Neuron (in vitro differentiated cells): ENCODE data around the gene HPS5.
A peak's percentile ranks its signal among the peaks of the same experiment; 100 is the strongest.

Source experiments
- H2AFZ ChIP-seq: one replicate; pipeline ENCODE4 v1.6.1; 2013; ENCODE audit warnings: low read depth, mild to moderate bottlenecking, inconsistent platforms, low read length, moderate library complexity
- H3K27me3 ChIP-seq: one replicate; pipeline ENCODE4 v1.6.1; 2013; ENCODE audit warnings: low read length; ENCODE audit not compliant: insufficient read depth
- H3K36me3 ChIP-seq: one replicate; pipeline ENCODE4 v1.6.1; 2013; ENCODE audit warnings: low read length; ENCODE audit not compliant: insufficient read depth
- H3K4me1 ChIP-seq: one replicate; pipeline ENCODE4 v1.6.1; 2013; ENCODE audit warnings: low read length; ENCODE audit not compliant: insufficient read depth
- H3K4me3 ChIP-seq: 2 replicates; pipeline ENCODE4 v1.5.1; 2013; ENCODE audit warnings: mild to moderate bottlenecking, low read length, moderate library complexity
- H3K9me3 ChIP-seq: one replicate; pipeline ENCODE4 v1.6.1; 2013; ENCODE audit warnings: low read length

HPS5 gene, protein sequence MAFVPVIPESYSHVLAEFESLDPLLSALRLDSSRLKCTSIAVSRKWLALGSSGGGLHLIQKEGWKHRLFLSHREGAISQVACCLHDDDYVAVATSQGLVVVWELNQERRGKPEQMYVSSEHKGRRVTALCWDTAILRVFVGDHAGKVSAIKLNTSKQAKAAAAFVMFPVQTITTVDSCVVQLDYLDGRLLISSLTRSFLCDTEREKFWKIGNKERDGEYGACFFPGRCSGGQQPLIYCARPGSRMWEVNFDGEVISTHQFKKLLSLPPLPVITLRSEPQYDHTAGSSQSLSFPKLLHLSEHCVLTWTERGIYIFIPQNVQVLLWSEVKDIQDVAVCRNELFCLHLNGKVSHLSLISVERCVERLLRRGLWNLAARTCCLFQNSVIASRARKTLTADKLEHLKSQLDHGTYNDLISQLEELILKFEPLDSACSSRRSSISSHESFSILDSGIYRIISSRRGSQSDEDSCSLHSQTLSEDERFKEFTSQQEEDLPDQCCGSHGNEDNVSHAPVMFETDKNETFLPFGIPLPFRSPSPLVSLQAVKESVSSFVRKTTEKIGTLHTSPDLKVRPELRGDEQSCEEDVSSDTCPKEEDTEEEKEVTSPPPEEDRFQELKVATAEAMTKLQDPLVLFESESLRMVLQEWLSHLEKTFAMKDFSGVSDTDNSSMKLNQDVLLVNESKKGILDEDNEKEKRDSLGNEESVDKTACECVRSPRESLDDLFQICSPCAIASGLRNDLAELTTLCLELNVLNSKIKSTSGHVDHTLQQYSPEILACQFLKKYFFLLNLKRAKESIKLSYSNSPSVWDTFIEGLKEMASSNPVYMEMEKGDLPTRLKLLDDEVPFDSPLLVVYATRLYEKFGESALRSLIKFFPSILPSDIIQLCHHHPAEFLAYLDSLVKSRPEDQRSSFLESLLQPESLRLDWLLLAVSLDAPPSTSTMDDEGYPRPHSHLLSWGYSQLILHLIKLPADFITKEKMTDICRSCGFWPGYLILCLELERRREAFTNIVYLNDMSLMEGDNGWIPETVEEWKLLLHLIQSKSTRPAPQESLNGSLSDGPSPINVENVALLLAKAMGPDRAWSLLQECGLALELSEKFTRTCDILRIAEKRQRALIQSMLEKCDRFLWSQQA

DNA sequence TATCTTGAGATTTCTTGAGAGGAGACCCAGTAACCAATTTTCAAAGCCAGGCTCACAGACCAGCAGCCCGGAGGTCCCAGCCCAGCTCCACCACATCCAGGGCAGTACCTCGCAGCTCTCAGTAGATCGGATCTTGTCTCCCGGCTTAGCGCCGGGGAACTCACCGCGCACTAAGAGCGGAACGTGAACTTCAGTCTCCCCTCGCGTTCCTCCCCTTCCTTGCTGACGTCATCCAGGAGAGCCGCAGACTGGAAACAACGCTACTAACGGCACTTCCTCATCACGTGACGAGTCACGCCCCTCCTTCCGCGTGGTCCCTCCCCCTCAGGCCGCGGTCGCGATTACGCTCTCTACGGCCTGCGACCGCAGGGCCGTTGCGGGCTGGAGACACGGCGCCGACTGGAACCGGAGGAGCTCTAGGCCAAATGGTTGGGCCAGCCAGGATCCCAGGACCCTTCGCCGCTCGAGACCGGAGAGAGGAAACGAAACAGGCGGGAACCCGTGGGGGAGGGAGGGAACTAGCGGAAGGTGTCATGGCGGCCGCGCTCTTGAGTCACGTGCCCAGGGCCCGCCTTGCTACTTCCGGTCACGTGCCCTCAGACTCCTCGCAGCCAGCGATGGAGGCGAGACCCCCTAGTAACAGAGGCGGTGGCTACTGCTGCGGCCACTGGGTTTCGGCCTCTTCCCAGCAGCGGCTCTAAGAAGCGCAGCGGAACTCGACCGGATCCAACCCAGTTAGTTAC, at the start of gene HPS5, which contains the start of gene GTF2H1:
Gene HPS5, minus strand, starts transcription at position 172 of the 743 bp plus-strand sequence. CDS start 4,282 bp downstream, outside the sequence.
Gene GTF2H1, plus strand, starts transcription at position 599 of the 743 bp plus-strand sequence. CDS start 10,508 bp downstream, outside the sequence.
- no peaks in the 10 kb centered on the region for H3K9me3 ChIP-seq
- H2AFZ ChIP-seq = peak within 1 kb of the TSS; percentile 79
- H3K27me3 ChIP-seq = no peaks in the 10 kb centered on the region
- peaks cover 20% of the 10 kb centered on the region for H3K36me3 ChIP-seq
- peaks cover 34% of the 10 kb centered on the region for H3K4me1 ChIP-seq
- peak within 1 kb of the TSS; percentile 93 for H3K4me3 ChIP-seq

DNA sequence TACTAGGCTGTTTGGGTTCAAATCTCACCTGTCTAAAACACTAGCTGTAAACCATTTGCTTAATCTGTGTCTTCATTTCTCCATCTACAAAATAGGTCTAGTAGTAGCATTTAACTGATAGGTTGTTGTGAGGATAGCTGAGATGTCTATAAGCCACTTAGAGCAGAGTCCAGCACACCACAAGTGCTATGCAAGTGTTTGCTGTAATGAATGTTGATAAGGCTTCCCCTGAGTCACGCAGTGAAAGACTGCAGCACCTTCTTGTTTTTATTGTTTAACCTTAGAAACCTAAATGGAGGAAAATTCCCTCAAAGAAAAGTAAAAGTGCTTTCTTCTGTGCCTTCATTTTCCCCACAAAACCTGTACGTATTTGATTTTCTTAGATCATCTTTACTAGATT, 49.3 kb upstream of the HPS5 start:
- no peak overlapping the region for H2AFZ ChIP-seq
- H3K9me3 ChIP-seq = no peaks in the 10 kb centered on the region
- H3K27me3 ChIP-seq = no peaks in the 10 kb centered on the region
- no peak overlapping the region for H3K4me3 ChIP-seq
- no peaks in the 10 kb centered on the region for H3K4me1 ChIP-seq
- peaks cover 12% of the 10 kb centered on the region for H3K36me3 ChIP-seq

GRCh38 chr11:18369398-18369797, 47.5 kb upstream of the HPS5 start:
- no peaks in the 10 kb centered on the region for H3K4me1 ChIP-seq
- no peaks in the 10 kb centered on the region for H3K27me3 ChIP-seq
- H3K36me3 ChIP-seq = peaks cover 29% of the 10 kb centered on the region
- H3K4me3 ChIP-seq = no peak overlapping the region
- H2AFZ ChIP-seq = no peak overlapping the region
- no peaks in the 10 kb centered on the region for H3K9me3 ChIP-seq

DNA sequence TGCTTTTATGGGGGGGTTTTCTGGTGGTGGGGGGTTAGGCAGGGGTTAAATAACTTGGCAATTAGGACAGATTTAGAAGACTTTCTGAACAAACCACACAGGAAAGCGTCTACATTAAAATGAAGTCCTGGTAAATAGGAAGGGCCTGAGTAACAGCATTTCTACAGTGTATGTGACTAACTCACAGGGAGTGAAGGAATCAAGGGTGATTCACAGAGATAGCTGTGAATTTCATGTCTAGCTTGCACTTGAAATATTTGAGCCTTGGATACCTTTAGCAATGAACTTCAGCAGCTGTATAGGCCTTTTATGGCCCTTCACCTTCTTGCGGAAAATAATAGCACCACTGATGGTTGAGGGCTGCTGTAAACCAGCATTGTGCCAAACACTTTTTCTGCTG, 46.3 kb upstream of the HPS5 start:
- Histone ChIP-seq H3K9me3 (no peaks in the 10 kb centered on the region), H3K27me3 (no peaks in the 10 kb centered on the region), H2AFZ (no peak overlapping the region), H3K4me3 (no peak overlapping the region), H3K36me3 (peaks cover 38% of the 10 kb centered on the region), H3K4me1 (no peaks in the 10 kb centered on the region)

GRCh38 chr11:18367431-18367830, 45.5 kb upstream of the HPS5 start:
- Histone ChIP-seq H2AFZ (no peak overlapping the region), H3K36me3 (peaks cover 42% of the 10 kb centered on the region), H3K4me3 (no peak overlapping the region), H3K9me3 (no peaks in the 10 kb centered on the region), H3K4me1 (no peaks in the 10 kb centered on the region), H3K27me3 (no peaks in the 10 kb centered on the region)

- H3K36me3 ChIP-seq = peaks cover 51% of the 10 kb centered on the region
- H2AFZ ChIP-seq = no peak overlapping the region
These were observed 44.3 kb upstream of the HPS5 start for GRCh38 chr11:18366286-18366685.

GRCh38 chr11:18365741-18366140, 43.8 kb upstream of the HPS5 start:
- no peak overlapping the region for H2AFZ ChIP-seq
- peaks cover 55% of the 10 kb centered on the region for H3K36me3 ChIP-seq
- no peaks in the 10 kb centered on the region for H3K27me3 ChIP-seq
- no peak overlapping the region for H3K4me3 ChIP-seq
- H3K4me1 ChIP-seq = no peaks in the 10 kb centered on the region
- no peaks in the 10 kb centered on the region for H3K9me3 ChIP-seq

More at GRCh38 chr11:18366286-18366685, 44.3 kb upstream of the HPS5 start:
- Histone ChIP-seq H3K4me1 (no peaks in the 10 kb centered on the region), H3K27me3 (no peaks in the 10 kb centered on the region), H3K9me3 (no peaks in the 10 kb centered on the region), H3K4me3 (no peak overlapping the region)

DNA sequence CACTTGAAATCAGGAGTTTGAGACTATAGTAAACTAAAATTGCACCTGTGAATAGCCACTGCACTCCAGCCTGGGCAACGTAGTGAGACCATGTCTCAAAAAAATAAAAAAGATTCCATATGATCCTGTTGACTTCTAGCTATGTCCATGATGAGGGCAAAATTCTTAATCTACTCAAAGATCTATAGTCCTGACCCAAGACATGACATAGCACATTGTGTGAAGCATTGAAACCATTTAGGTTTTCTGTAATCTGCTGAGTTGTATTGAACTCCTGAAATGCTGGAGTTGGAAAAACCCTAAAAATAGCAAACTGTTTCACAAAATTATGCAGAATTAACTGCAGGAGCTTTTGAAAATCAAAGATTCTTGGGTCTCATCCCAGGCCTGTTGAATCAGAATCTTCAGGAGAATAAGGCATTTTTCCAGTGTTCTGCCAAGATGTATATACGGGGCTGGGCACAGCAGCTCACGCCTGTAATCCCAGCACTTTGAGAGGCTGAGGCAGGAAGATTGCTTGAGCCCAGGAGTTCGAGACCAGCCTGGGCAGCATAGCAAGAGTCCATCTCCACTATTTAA, 42.6 kb upstream of the HPS5 start:
- Histone ChIP-seq H3K36me3 (peaks cover 64% of the 10 kb centered on the region), H2AFZ (no peak overlapping the region), H3K9me3 (no peaks in the 10 kb centered on the region), H3K4me3 (no peak overlapping the region), H3K4me1 (no peaks in the 10 kb centered on the region), H3K27me3 (no peaks in the 10 kb centered on the region)

DNA sequence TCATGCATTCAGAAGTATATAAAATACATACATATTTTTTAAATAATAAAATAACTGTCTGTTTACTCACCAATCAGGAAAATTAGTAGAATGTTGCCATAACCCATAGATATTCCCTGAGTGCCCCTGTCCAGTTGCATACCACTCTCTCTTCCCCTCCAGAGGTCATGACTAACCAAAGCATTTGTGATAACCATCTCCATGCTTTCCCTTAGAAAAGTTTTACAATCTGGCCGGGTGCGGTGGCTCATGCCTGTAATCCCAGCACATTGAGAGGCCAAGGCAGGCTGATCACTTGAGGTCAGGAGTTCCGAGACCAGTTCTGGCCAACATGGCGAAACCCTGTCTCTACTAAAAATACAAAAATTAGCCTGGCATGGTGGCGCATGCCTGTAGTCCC, 39.2 kb upstream of the HPS5 start:
- Histone ChIP-seq H3K9me3 (no peaks in the 10 kb centered on the region), H3K4me1 (no peaks in the 10 kb centered on the region), H3K27me3 (no peaks in the 10 kb centered on the region), H2AFZ (no peak overlapping the region), H3K4me3 (no peak overlapping the region), H3K36me3 (peaks cover 75% of the 10 kb centered on the region)

DNA sequence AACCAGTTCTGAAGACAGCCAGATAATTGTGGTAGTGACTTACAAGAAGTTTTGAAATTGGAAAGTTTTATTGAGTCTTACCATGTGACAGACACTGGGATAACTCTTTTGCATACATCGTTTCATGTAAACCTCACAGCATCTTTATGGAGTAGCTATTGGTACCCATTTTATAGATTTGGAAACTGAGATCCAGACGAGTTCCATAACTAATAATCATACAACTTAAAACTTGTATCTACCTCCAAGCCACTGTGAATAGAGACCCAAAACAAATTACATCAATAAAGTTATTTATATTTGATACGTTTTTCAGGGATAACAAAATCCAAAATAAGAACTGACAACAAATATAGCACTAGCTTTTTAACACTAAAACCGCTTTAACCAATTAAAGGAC, 36.7 kb upstream of the HPS5 start:
- Histone ChIP-seq H3K4me3 (no peak overlapping the region), H3K4me1 (no peaks in the 10 kb centered on the region), H3K36me3 (peaks cover 64% of the 10 kb centered on the region), H2AFZ (no peak overlapping the region), H3K9me3 (no peaks in the 10 kb centered on the region), H3K27me3 (no peaks in the 10 kb centered on the region)

GRCh38 chr11:18352581-18352980, 30.6 kb upstream of the HPS5 start:
- no peaks in the 10 kb centered on the region for H3K27me3 ChIP-seq
- no peaks in the 10 kb centered on the region for H3K9me3 ChIP-seq
- no peaks in the 10 kb centered on the region for H3K4me1 ChIP-seq
- no peak overlapping the region for H3K4me3 ChIP-seq
- H2AFZ ChIP-seq = no peak overlapping the region
- peaks cover 46% of the 10 kb centered on the region for H3K36me3 ChIP-seq

GRCh38 chr11:18347471-18348125, 25.7 kb upstream of the HPS5 start:
- H3K9me3 ChIP-seq = no peaks in the 10 kb centered on the region
- H2AFZ ChIP-seq = no peak overlapping the region
- H3K27me3 ChIP-seq = no peaks in the 10 kb centered on the region
- H3K36me3 ChIP-seq = peaks cover 53% of the 10 kb centered on the region
- H3K4me3 ChIP-seq = no peak overlapping the region
- H3K4me1 ChIP-seq = no peaks in the 10 kb centered on the region
